HepG2 (cell line): ENCODE data around the gene SCAF11.

ENCODE experiments used
- AGO1 ChIP-seq: fragments of 200-400 bp; formaldehyde crosslinking; IDR thresholded peaks from 2 replicates; pipeline ENCODE4 v1.6.1; 2017; ENCODE audit warnings: mild to moderate bottlenecking, low read depth, low read length, moderate library complexity; ENCODE audit not compliant: poor library complexity, severe bottlenecking
- ATF2 ChIP-seq: sonication (generic); formaldehyde crosslinking; IDR thresholded peaks from 2 replicates; pipeline ENCODE4 v1.4.0; 2020; ENCODE audit warnings: missing genetic modification reagents
- FOXP1 ChIP-seq, 2 experiments: fragments of 450-650 bp in 1 of 2; IDR thresholded peaks; 2 replicates each; pipeline ENCODE4 v1.6.1; 2017 to 2018; ENCODE audit warnings: antibody characterized with exemption in 1 of 2
- POLR2A ChIP-seq, 2 experiments: IDR thresholded peaks; 2 replicates each; pipeline ENCODE4 v1.6.1; 2011; ENCODE audit warnings: low read depth in 2 of 2, low read length in 2 of 2, mild to moderate bottlenecking in 1 of 2, moderate library complexity in 1 of 2; ENCODE audit not compliant: insufficient read depth in 1 of 2
- RFXAP ChIP-seq: sonication (generic); formaldehyde crosslinking; IDR thresholded peaks from 2 replicates; pipeline ENCODE4 v1.4.0; 2020; ENCODE audit warnings: missing genetic modification reagents, borderline replicate concordance
- SP140L ChIP-seq: sonication (generic); formaldehyde crosslinking; IDR thresholded peaks from 2 replicates; pipeline ENCODE4 v1.4.0; 2020; ENCODE audit warnings: missing genetic modification reagents, borderline replicate concordance
- TOE1 ChIP-seq: sonication (generic); formaldehyde crosslinking; IDR thresholded peaks from 2 replicates; pipeline ENCODE4 v1.4.0; 2020; ENCODE audit warnings: mild to moderate bottlenecking, missing genetic modification reagents
- TP53 ChIP-seq: sonication (generic); formaldehyde crosslinking; conservative IDR thresholded peaks from 2 replicates; pipeline ENCODE4 v1.4.0; 2020; ENCODE audit warnings: missing genetic modification reagents
- WIZ ChIP-seq: sonication (generic); formaldehyde crosslinking; IDR thresholded peaks from 2 replicates; pipeline ENCODE4 v1.5.1; 2020; ENCODE audit warnings: mild to moderate bottlenecking, missing genetic modification reagents
- ZFP91 ChIP-seq: sonication (generic); formaldehyde crosslinking; IDR thresholded peaks from 2 replicates; pipeline ENCODE4 v1.9.0; 2022; ENCODE audit warnings: missing genetic modification reagents, mild to moderate bottlenecking, borderline replicate concordance
- ZNF510 ChIP-seq: sonication (generic); formaldehyde crosslinking; IDR thresholded peaks from 2 replicates; pipeline ENCODE4 v1.4.0; 2020; ENCODE audit warnings: low read depth, mild to moderate bottlenecking, missing genetic modification reagents
- ZNF619 ChIP-seq: sonication (generic); formaldehyde crosslinking; IDR thresholded peaks from 2 replicates; pipeline ENCODE4 v1.4.0; 2020; ENCODE audit warnings: mild to moderate bottlenecking, missing genetic modification reagents
- ZSCAN5A ChIP-seq: sonication (generic); formaldehyde crosslinking; IDR thresholded peaks from 2 replicates; pipeline ENCODE4 v1.8.0; 2022; ENCODE audit warnings: mild to moderate bottlenecking, missing genetic modification reagents, borderline replicate concordance
- ZZZ3 ChIP-seq: sonication (generic); formaldehyde crosslinking; IDR thresholded peaks from 2 replicates; pipeline ENCODE4 v1.4.0; 2020; ENCODE audit warnings: missing genetic modification reagents, mild to moderate bottlenecking, borderline replicate concordance

GRCh38 chr12:45974883-45975282 lies 15.5 kb downstream of the SCAF11 start:
- TF ChIP-seq ZNF510 (CRISPR knock-in tag) (no peak), TP53 (CRISPR knock-in tag) (no peak), ZNF619 (CRISPR knock-in tag) (no peak), SP140L (CRISPR knock-in tag) (no peak), AGO1 (no peak), ZSCAN5A (CRISPR knock-in tag) (no peak), FOXP1 (IDR thresholded peaks at IDR 0.05) (no peak), FOXP1 (CRISPR knock-in tag; IDR thresholded peaks at IDR 0.05) (no peak), RFXAP (CRISPR knock-in tag) (no peak), ATF2 (CRISPR knock-in tag) (no peak), POLR2A (IDR thresholded peaks at IDR 0.05; ENCODE audit: insufficient read depth in 1 of 2, low read depth in 2 of 2, low read length in 2 of 2) (no peak), ZZZ3 (CRISPR knock-in tag) (no peak), TOE1 (CRISPR knock-in tag) (no peak), ZFP91 (CRISPR knock-in tag) (no peak), WIZ (CRISPR knock-in tag) (no peak)
